H1 (cell line): Measurements from ENCODE around the gene UTRN. TPM values are rescaled to one million over a fixed set of nuclear protein-coding genes. Genes with fewer than 3 reads are reported as not detected.

Experiments
- CTCF ChIA-PET: fragments of 300-600 bp; sonication (Branson Sonifier 250); formaldehyde crosslinking; loops from one replicate; lab custom pipeline; 2021; ENCODE audit not compliant: partially characterized antibody; lab: Charles Lee
- POLR2A ChIA-PET: fragments of 300-600 bp; sonication (Branson Sonifier 250); formaldehyde crosslinking; loops from one replicate; lab custom pipeline; 2021; ENCODE audit warnings: inconsistent platforms; ENCODE audit not compliant: partially characterized antibody; lab: Charles Lee
- DNase-seq, 2 experiments: peaks; one replicate each; pipeline versions ENCODE4 v3.0.0 to v3.0.0-alpha.2; 2010 to 2022; ENCODE audit warnings: low spot score in 2 of 2, low read depth in 1 of 2, mixed read lengths in 1 of 2
- FAIRE-seq: peaks from 2 replicates; lab custom pipeline; 2011; peaks lifted over from hg19 to GRCh38; lab: Jason Lieb, UNC
- H2AFZ ChIP-seq: 2 replicates; pipeline ENCODE4 v1.8.1; 2012; ENCODE audit warnings: low read length, inconsistent platforms
- H2AK5ac ChIP-seq: 2 replicates; pipeline ENCODE4 v1.6.1; 2013; ENCODE audit warnings: low read depth, low read length
- H2BK120ac ChIP-seq: replicated peaks from 2 replicates; pipeline ENCODE3; 2013; ENCODE audit warnings: low read depth, low read length, inconsistent platforms
- H2BK12ac ChIP-seq: 2 replicates; pipeline ENCODE4 v1.6.1; 2013; ENCODE audit warnings: low read depth, low read length
- H2BK15ac ChIP-seq: 2 replicates; pipeline ENCODE4 v1.6.1; 2013; ENCODE audit warnings: low read length
- H2BK20ac ChIP-seq: 2 replicates; pipeline ENCODE4 v1.6.1; 2013; ENCODE audit warnings: low read length
- H2BK5ac ChIP-seq: 2 replicates; pipeline ENCODE4 v1.6.1; 2013; ENCODE audit warnings: low read depth, low read length
- H3K14ac ChIP-seq: 2 replicates; pipeline ENCODE4 v1.6.1; 2013; ENCODE audit warnings: inconsistent platforms; ENCODE audit not compliant: insufficient read length
- H3K18ac ChIP-seq: 2 replicates; pipeline ENCODE4 v1.6.1; 2013; ENCODE audit warnings: low read length; ENCODE audit errors: extremely low read depth
- H3K23ac ChIP-seq: 2 replicates; pipeline ENCODE4 v1.6.1; 2013; ENCODE audit warnings: inconsistent platforms; ENCODE audit not compliant: insufficient read length
- H3K23me2 ChIP-seq: 2 replicates; pipeline ENCODE4 v1.6.1; 2013; ENCODE audit warnings: low read depth, low read length
- H3K27ac ChIP-seq: 2 replicates; pipeline ENCODE4 v1.6.1; 2011; ENCODE audit warnings: low read depth, low read length, inconsistent platforms
- H3K27me3 ChIP-seq, 4 experiments: replicated peaks in 1 of 4; 1 replicate in 1 of 4; 2 replicates in 3 of 4; pipeline versions ENCODE4 v1.6.1 to v1.8.1; 2011 to 2013; ENCODE audit warnings: low read length in 3 of 4, mild to moderate bottlenecking in 3 of 4, inconsistent platforms in 2 of 4, mixed read lengths in 2 of 4, moderate library complexity in 1 of 4; ENCODE audit not compliant: control insufficient read depth in 3 of 4, insufficient read depth in 3 of 4; ENCODE audit errors: extremely low read depth in 1 of 4
- H3K36me3 ChIP-seq, 4 experiments: 2 replicates each; pipeline versions ENCODE4 v1.6.1 to v1.8.1; 2011 to 2013; ENCODE audit warnings: mild to moderate bottlenecking in 4 of 4, low read length in 3 of 4, moderate library complexity in 2 of 4, control low read depth in 1 of 4, inconsistent platforms in 1 of 4; ENCODE audit not compliant: insufficient read depth in 4 of 4, control insufficient read depth in 2 of 4
- H3K4ac ChIP-seq: replicated peaks from 2 replicates; pipeline ENCODE3; 2013; ENCODE audit warnings: low read length, low read depth, mixed read lengths, inconsistent platforms; ENCODE audit not compliant: insufficient read length
- H3K4me1 ChIP-seq, 4 experiments: replicated peaks in 1 of 4; 1 replicate in 1 of 4; 2 replicates in 3 of 4; pipeline versions ENCODE4 v1.6.1 to v1.8.1; 2011 to 2013; ENCODE audit warnings: low read length in 3 of 4, inconsistent platforms in 2 of 4, mixed read lengths in 1 of 4; ENCODE audit not compliant: insufficient read depth in 4 of 4, control insufficient read depth in 3 of 4
- H3K4me2 ChIP-seq, 2 experiments: 2 replicates each; pipeline versions ENCODE4 v1.6.1 to v1.8.1; 2011 to 2013; ENCODE audit warnings: low read depth in 2 of 2, low read length in 2 of 2, control low read depth in 1 of 2, inconsistent platforms in 1 of 2, mild to moderate bottlenecking in 1 of 2; ENCODE audit not compliant: insufficient read depth in 1 of 2
- H3K4me3 ChIP-seq, 4 experiments: fragments of 200-600, 300-600 bp in 1 of 4; sonication (generic), shearing (Covaris generic), sonication (Bioruptor Twin) in 1 of 4; 2 replicates each; pipeline versions ENCODE4 v1.5.1 to v1.8.1; 2011 to 2016; ENCODE audit warnings: low read length in 4 of 4, low read depth in 3 of 4, control low read depth in 2 of 4, inconsistent platforms in 2 of 4, mild to moderate bottlenecking in 2 of 4, mixed read lengths in 1 of 4, moderate library complexity in 1 of 4; ENCODE audit not compliant: insufficient read depth in 2 of 4; ENCODE audit errors: extremely low read depth in 1 of 4
- H3K56ac ChIP-seq: replicated peaks from 2 replicates; pipeline ENCODE3; 2013; ENCODE audit warnings: low read depth, mild to moderate bottlenecking, mixed read lengths, low read length, inconsistent platforms; ENCODE audit not compliant: insufficient read length
- H3K79me1 ChIP-seq: 2 replicates; pipeline ENCODE4 v1.6.1; 2013; ENCODE audit warnings: low read depth, low read length, control low read depth
- H3K79me2 ChIP-seq, 2 experiments: 2 replicates each; pipeline versions ENCODE4 v1.6.1 to v1.8.1; 2012 to 2013; ENCODE audit warnings: low read length in 2 of 2, mild to moderate bottlenecking in 2 of 2, inconsistent platforms in 1 of 2; ENCODE audit not compliant: insufficient read depth in 2 of 2, control insufficient read depth in 1 of 2
- H3K9ac ChIP-seq, 4 experiments: replicated peaks in 1 of 4; 1 replicate in 1 of 4; 2 replicates in 3 of 4; pipeline versions ENCODE4 v1.6.1 to v1.8.1; 2011 to 2013; ENCODE audit warnings: low read depth in 3 of 4, low read length in 3 of 4, control low read depth in 2 of 4, mild to moderate bottlenecking in 2 of 4, moderate library complexity in 2 of 4, inconsistent platforms in 1 of 4; ENCODE audit errors: extremely low read depth in 1 of 4
- H3K9me3 ChIP-seq, 2 experiments: 2 replicates each; pipeline versions ENCODE4 v1.6.1 to v1.8.1; 2012 to 2013; ENCODE audit warnings: mild to moderate bottlenecking in 2 of 2, moderate library complexity in 2 of 2, control low read depth in 1 of 2, inconsistent platforms in 1 of 2, low read depth in 1 of 2, low read length in 1 of 2, mixed read lengths in 1 of 2; ENCODE audit not compliant: insufficient read depth in 2 of 2
- H4K20me1 ChIP-seq, 2 experiments: replicated peaks in 1 of 2; 2 replicates each; pipeline versions ENCODE3 to v1.8.1; 2011 to 2013; ENCODE audit warnings: inconsistent platforms in 2 of 2, low read length in 2 of 2, mild to moderate bottlenecking in 1 of 2; ENCODE audit not compliant: insufficient read depth in 2 of 2, control insufficient read depth in 1 of 2
- H4K5ac ChIP-seq: 2 replicates; pipeline ENCODE4 v1.6.1; 2013; ENCODE audit warnings: low read length, low read depth, mixed read lengths, inconsistent platforms; ENCODE audit not compliant: insufficient read length
- H4K8ac ChIP-seq: 2 replicates; pipeline ENCODE4 v1.8.0; 2013; ENCODE audit warnings: mild to moderate bottlenecking, moderate library complexity, low read length, inconsistent platforms; ENCODE audit not compliant: insufficient read depth; ENCODE audit errors: extremely low read depth
- H4K91ac ChIP-seq: replicated peaks from 2 replicates; pipeline ENCODE3; 2013; ENCODE audit warnings: low read length, mixed read lengths, inconsistent platforms; ENCODE audit not compliant: insufficient read length
- BRCA1 ChIP-seq: IDR thresholded peaks from 2 replicates; pipeline ENCODE4 v1.6.1; 2012; ENCODE audit warnings: low read depth, low read length, improper control_type of control experiment
- CBX8 ChIP-seq: fragments of 300-800, 300-1000 bp; sonication (generic); IDR thresholded peaks from 2 replicates; pipeline ENCODE4 v1.7.1; 2016; ENCODE audit warnings: low read depth, low read length, borderline replicate concordance
- CEBPB ChIP-seq: IDR thresholded peaks from 2 replicates; pipeline ENCODE4 v1.6.1; 2012; ENCODE audit warnings: low read depth, low read length
- CREB1 ChIP-seq: IDR thresholded peaks from 2 replicates; pipeline ENCODE4 v1.6.1; 2012; ENCODE audit warnings: inconsistent platforms
- EP300 ChIP-seq, 2 experiments: IDR thresholded peaks; 1 replicate in 1 of 2; 2 replicates in 1 of 2; pipeline ENCODE4 v1.6.1; 2011 to 2012; ENCODE audit warnings: low read depth in 2 of 2, low read length in 2 of 2, mild to moderate bottlenecking in 2 of 2, borderline replicate concordance in 1 of 2, inconsistent platforms in 1 of 2, moderate library complexity in 1 of 2
- FOSL1 ChIP-seq: IDR thresholded peaks from 2 replicates; pipeline ENCODE4 v1.6.1; 2011; ENCODE audit warnings: mild to moderate bottlenecking, low read depth, low read length, moderate library complexity; ENCODE audit not compliant: insufficient read depth
- GABPA ChIP-seq: IDR thresholded peaks from 2 replicates; pipeline ENCODE4 v1.6.1; 2011; ENCODE audit warnings: mild to moderate bottlenecking, low read length, moderate library complexity, borderline replicate concordance; ENCODE audit not compliant: insufficient read depth
- KDM5A ChIP-seq: fragments of 200-600 bp; IDR thresholded peaks from 2 replicates; pipeline ENCODE4 v1.7.1; 2012; ENCODE audit warnings: mild to moderate bottlenecking, low read length, inconsistent platforms, mixed read lengths
- MAFK ChIP-seq: IDR thresholded peaks from 2 replicates; pipeline ENCODE4 v1.6.1; 2012; ENCODE audit warnings: low read depth, mild to moderate bottlenecking, improper control_type of control experiment, low read length
- NANOG ChIP-seq: IDR thresholded peaks from 2 replicates; pipeline ENCODE4 v1.6.1; 2011; ENCODE audit warnings: low read length, low read depth, mild to moderate bottlenecking, inconsistent platforms; ENCODE audit not compliant: insufficient read depth, poor library complexity, severe bottlenecking
- SIRT6 ChIP-seq: IDR thresholded peaks from one replicate; pipeline ENCODE4 v1.7.1; 2012; ENCODE audit warnings: low read length, inconsistent platforms
- TAF7 ChIP-seq: optimal IDR thresholded peaks from 2 replicates; pipeline ENCODE3; 2011; ENCODE audit warnings: low read depth, mild to moderate bottlenecking, inconsistent platforms, low read length, moderate library complexity, borderline replicate concordance
- WGBS, 2 experiments: shearing (Covaris generic) in 1 of 2; methylation state at CpG; one replicate each; pipeline versions ENCODE4 v1.1.6 to v1.1.7; 2013 to 2015; ENCODE audit warnings: low lambda C conversion rate in 2 of 2, mixed read lengths in 2 of 2, inconsistent platforms in 1 of 2, low coverage in 1 of 2, missing lambda C conversion rate in 1 of 2; ENCODE audit not compliant: insufficient replicate concordance in 2 of 2, insufficient coverage in 1 of 2, insufficient read length in 1 of 2; ENCODE audit errors: extremely low coverage in 1 of 2, missing lambda C conversion rate in 1 of 2; 5-methylcytosine and 5-hydroxymethylcytosine counted together
- polyA plus RNA-seq, 7 experiments: library from polyadenylated mRNA; depleted of rRNA in 3 of 7; stranded (reverse) in 5 of 7; unstranded in 2 of 7; fragments of >200 nt in 5 of 7; fragments of 200-250 nt in 2 of 7; gene quantifications; 1 replicate in 5 of 7; 2 replicates in 1 of 7; 4 replicates in 1 of 7; pipeline versions ENCODE4 v1.2.1 to v1.2.3, GENCODE V29; 2011 to 2013; ENCODE audit warnings: missing spikeins in 2 of 7, mixed read lengths in 2 of 7
- total RNA-seq: library from RNA; stranded (reverse); fragmentation: NEBNext Ultra II Directional; extraction: Animal tissue kit (Norgen Biotek cat#: 25700); gene quantifications from 2 replicates; pipeline ENCODE4 v1.2.1, GENCODE V29; 2021
- TF ChIP-seq, protein P1 (sequence below): IDR thresholded peaks from 2 replicates; pipeline ENCODE4 v1.6.1; 2011; ENCODE audit warnings: low read length, improper control_type of control experiment

The UTRN gene
- total and polyA plus RNA-seq, 2 of the 8 experiments (the other 6 are each of a cell fraction or from before 2014, with no cell fraction given) = 25.0 to 112 TPM

GRCh38 chr6:144298194-144298593 lies 13.1 kb downstream of the UTRN start:
- Histone ChIP-seq H3K36me3 (peaks cover 0 to 19% (median 6%) of the 10 kb centered on the region in 4 experiments; a peak in 4 of 8 replicates), H3K4me3 (no peak overlapping the region), H3K27ac (no peak overlapping the region), H2BK120ac (no peak overlapping the region), H2BK15ac (no peak overlapping the region), H3K14ac (no peak overlapping the region), H2BK20ac (no peak overlapping the region), H2BK5ac (no peak overlapping the region), H2AFZ (no peak overlapping the region), H4K91ac (no peak overlapping the region), H3K9ac (no peak overlapping the region), H3K4ac (no peak overlapping the region), H3K27me3 (no peaks in the 10 kb centered on the region; a peak in 1 of 7 replicates), H3K79me1 (no peaks in the 10 kb centered on the region), H2BK12ac (no peak overlapping the region), H3K79me2 (no peaks in the 10 kb centered on the region; a peak in 1 of 4 replicates), H3K9me3 (peaks cover 7 to 10% of the 10 kb centered on the region in 2 experiments; a peak in 3 of 4 replicates), H2AK5ac (no peak overlapping the region), H3K23ac (no peak overlapping the region), H3K4me2 (no peak overlapping the region), H3K4me1 (peaks cover 0 to 6% (median 0%) of the 10 kb centered on the region in 4 experiments; a peak in 1 of 7 replicates), H3K56ac (no peak overlapping the region), H4K5ac (no peak overlapping the region), H4K20me1 (no peaks in the 10 kb centered on the region), H4K8ac (no peak overlapping the region), H3K18ac (no peak overlapping the region), H3K23me2 (no peaks in the 10 kb centered on the region; the same call in 1 of the 2 replicates)
- FAIRE-seq (no peak), DNase-seq (no peak)
- POLR2A ChIA-PET = no interaction called here
- WGBS, 2 experiments = 93% methylated on average over 5 of the region's 5 CpGs; no CpG with 5 or more reads in 1 of the 2 experiments
- CTCF ChIA-PET = interaction anchor here (0.7 to 1.5 kb wide), 3 partner anchors 13 to 939 kb away, joined by 3 to 4 read pairs (median 3); no protein-coding TSS in a partner anchor
- TF ChIP-seq, protein P1, sequence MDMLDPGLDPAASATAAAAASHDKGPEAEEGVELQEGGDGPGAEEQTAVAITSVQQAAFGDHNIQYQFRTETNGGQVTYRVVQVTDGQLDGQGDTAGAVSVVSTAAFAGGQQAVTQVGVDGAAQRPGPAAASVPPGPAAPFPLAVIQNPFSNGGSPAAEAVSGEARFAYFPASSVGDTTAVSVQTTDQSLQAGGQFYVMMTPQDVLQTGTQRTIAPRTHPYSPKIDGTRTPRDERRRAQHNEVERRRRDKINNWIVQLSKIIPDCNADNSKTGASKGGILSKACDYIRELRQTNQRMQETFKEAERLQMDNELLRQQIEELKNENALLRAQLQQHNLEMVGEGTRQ = no peak
- TF ChIP-seq CREB1 (no peak), GABPA (no peak), MAFK (no peak), TAF7 (no peak), CEBPB (no peak), FOSL1 (no peak), NANOG (no peak), EP300 (IDR thresholded peaks at IDR 0.05; ENCODE audit: borderline replicate concordance in 1 of 2, low read depth in 2 of 2, low read length in 2 of 2) (no peak), BRCA1 (no peak), SIRT6 (no peak), KDM5A (no peak), CBX8 (no peak)
